ENCODE measurements around the gene NIF3L1. TPM values are rescaled to one million over a fixed set of nuclear protein-coding genes. Genes with fewer than 3 reads are reported as not detected.

Gene NIF3L1
- total and polyA plus RNA-seq, 8 donors, result 14.3 to 39.6 (median 20.4) TPM

GRCh38 chr2:200850512-200851256 lies 38.5 kb upstream of the NIF3L1 start:
- no peak overlapping the region for H3K4me3 ChIP-seq
- H3K4me1 ChIP-seq, result peaks cover 0 to 6% (median under 1%) of the 10 kb centered on the region in 4 donors
- WGBS, 5 donors, result 87 to 90% (median 88%) methylated on average over 14 of the region's 14 CpGs
- no peak overlapping the region for H3K27ac ChIP-seq
- no peaks in the 10 kb centered on the region for H3K27me3 ChIP-seq
- H3K36me3 ChIP-seq, result peaks cover 53 to 57% (median 55%) of the 10 kb centered on the region in 4 donors
- DNase-seq, result no peak
- no peak for TF ChIP-seq POLR2AphosphoS5 (IDR thresholded peaks at IDR 0.05)
- TF ChIP-seq POLR2A (IDR thresholded peaks at IDR 0.05), result no peak
- no peak for TF ChIP-seq CTCF (IDR thresholded peaks at IDR 0.05)
- TF ChIP-seq EP300 (IDR thresholded peaks at IDR 0.05), result no peak
- no peaks in the 10 kb centered on the region for H3K9me3 ChIP-seq
- intact Hi-C loops (cut with DNase I; ENCODE audit: low total_unique reads), result no loop called here

GRCh38 chr2:200851398-200852248 lies 37.5 kb upstream of the NIF3L1 start:
- no peak for TF ChIP-seq EP300 (IDR thresholded peaks at IDR 0.05)
- TF ChIP-seq POLR2AphosphoS5 (IDR thresholded peaks at IDR 0.05), result peak in 1 of 3 donors; percentile 2
- intact Hi-C loops (cut with DNase I; ENCODE audit: low total_unique reads), result no loop called here
- H3K27ac ChIP-seq, result no peak overlapping the region
- no peak overlapping the region for H3K4me3 ChIP-seq
- WGBS, 5 donors, result 95 to 97% (median 96%) methylated on average over 6 of the region's 6 CpGs
- H3K36me3 ChIP-seq, result peaks cover 62 to 66% (median 65%) of the 10 kb centered on the region in 4 donors
- peaks cover 0 to 16% (median 5%) of the 10 kb centered on the region in 4 donors for H3K4me1 ChIP-seq
- DNase-seq, result no peak
- H3K27me3 ChIP-seq, result no peaks in the 10 kb centered on the region
- H3K9me3 ChIP-seq, result no peaks in the 10 kb centered on the region

- intact Hi-C loops (cut with DNase I; ENCODE audit: low total_unique reads), result no loop called here
- no peaks in the 10 kb centered on the region for H3K27me3 ChIP-seq
- WGBS, 5 donors, result 92 to 99% (median 96%) methylated on average over 2 of the region's 2 CpGs
- no peak overlapping the region for H3K4me3 ChIP-seq
- H3K27ac ChIP-seq, result no peak overlapping the region
- peaks cover 72 to 76% (median 75%) of the 10 kb centered on the region in 4 donors for H3K36me3 ChIP-seq
- H3K4me1 ChIP-seq, result peaks cover 0 to 25% (median 10%) of the 10 kb centered on the region in 4 donors
- no peaks in the 10 kb centered on the region for H3K9me3 ChIP-seq
- DNase-seq, result no peak
- TF ChIP-seq EP300 (IDR thresholded peaks at IDR 0.05), result no peak
- no peak for TF ChIP-seq CTCF (IDR thresholded peaks at IDR 0.05)
- TF ChIP-seq POLR2A (IDR thresholded peaks at IDR 0.05), result no peak
- TF ChIP-seq POLR2AphosphoS5 (IDR thresholded peaks at IDR 0.05), result no peak
Measured at GRCh38 chr2:200852605-200853004, 36.6 kb upstream of the NIF3L1 start.

- intact Hi-C loops (cut with DNase I; ENCODE audit: low total_unique reads), result no loop called here
- DNase-seq, result no peak
- 74 to 85% (median 80%) methylated on average over 8 of the region's 8 CpGs for WGBS, 5 donors
- Histone ChIP-seq H3K27ac (no peak overlapping the region), H3K4me1 (peaks cover 31 to 68% (median 47%) of the 10 kb centered on the region in 4 donors), H3K9me3 (no peaks in the 10 kb centered on the region), H3K36me3 (peaks cover 82 to 93% (median 88%) of the 10 kb centered on the region in 4 donors), H3K4me3 (no peak overlapping the region), H3K27me3 (no peaks in the 10 kb centered on the region)
- TF ChIP-seq POLR2A (IDR thresholded peaks at IDR 0.05), result no peak
- TF ChIP-seq CTCF (IDR thresholded peaks at IDR 0.05), result no peak
- TF ChIP-seq EP300 (IDR thresholded peaks at IDR 0.05), result no peak
- no peak for TF ChIP-seq POLR2AphosphoS5 (IDR thresholded peaks at IDR 0.05)
Measured at GRCh38 chr2:200856806-200857205, 32.4 kb upstream of the NIF3L1 start.
